ENCODE data around the gene PABPN1L. TPM values are rescaled to one million over a fixed set of nuclear protein-coding genes. Genes with fewer than 3 reads are reported as not detected.

The PABPN1L gene
- total and polyA plus RNA-seq, 12 donors = 0.22 to 3.3 (median 0.62) TPM; not detected in 4

GRCh38 chr16:88913870-88914269, 47.4 kb upstream of the PABPN1L start:
- Histone ChIP-seq H3K27me3 (no peaks in the 10 kb centered on the region), H3K27ac (no peak overlapping the region), H3K36me3 (replicated peaks in 1 of 2) (no peaks in the 10 kb centered on the region), H3K9me3 (replicated peaks in 1 of 3) (no peaks in the 10 kb centered on the region), H3K4me3 (no peak overlapping the region), H3K4me1 (replicated peaks in 1 of 2) (peaks cover 0 to 5% of the 10 kb centered on the region in 2 donors)
- 94 to 98% (median 96%) methylated on average over 11 to 13 of the region's 13 CpGs for WGBS, 4 donors
- intact Hi-C loops (cut with DNase I) = no loop called here
- TF ChIP-seq CTCF (IDR thresholded peaks at IDR 0.05) = no peak
- TF ChIP-seq POLR2A (IDR thresholded peaks at IDR 0.05) = no peak
- no peak for DNase-seq

- intact Hi-C loops (cut with DNase I) = no loop called here
- Histone ChIP-seq H3K27ac (no peak overlapping the region), H3K27me3 (no peaks in the 10 kb centered on the region), H3K36me3 (replicated peaks in 1 of 2) (no peaks in the 10 kb centered on the region), H3K4me3 (no peak overlapping the region), H3K4me1 (replicated peaks in 1 of 2) (peaks cover 0 to 5% of the 10 kb centered on the region in 2 donors), H3K9me3 (replicated peaks in 1 of 3) (no peaks in the 10 kb centered on the region)
- TF ChIP-seq POLR2A (IDR thresholded peaks at IDR 0.05) (no peak), CTCF (IDR thresholded peaks at IDR 0.05) (no peak)
- no peak for DNase-seq
- WGBS, 4 donors = 93 to 95% (median 93%) methylated on average over 4 to 16 of the region's 16 CpGs
These were observed 46.6 kb upstream of the PABPN1L start for GRCh38 chr16:88913001-88913612.

GRCh38 chr16:88912556-88912955, 46.1 kb upstream of the PABPN1L start:
- DNase-seq = no peak
- 79 to 86% (median 85%) methylated on average over 9 to 15 of the region's 15 CpGs for WGBS, 4 donors
- intact Hi-C loops (cut with DNase I) = no loop called here
- Histone ChIP-seq H3K9me3 (replicated peaks in 1 of 3) (no peaks in the 10 kb centered on the region), H3K27me3 (no peaks in the 10 kb centered on the region), H3K27ac (no peak overlapping the region), H3K36me3 (replicated peaks in 1 of 2) (no peaks in the 10 kb centered on the region), H3K4me3 (no peak overlapping the region), H3K4me1 (replicated peaks in 1 of 2) (peaks cover 0 to 5% of the 10 kb centered on the region in 2 donors)
- TF ChIP-seq CTCF (IDR thresholded peaks at IDR 0.05) (no peak), POLR2A (IDR thresholded peaks at IDR 0.05) (no peak)

- peaks cover 0 to 5% of the 10 kb centered on the region in 2 donors for H3K4me1 ChIP-seq (replicated peaks in 1 of 2)
- TF ChIP-seq CTCF (IDR thresholded peaks at IDR 0.05) (no peak), POLR2A (IDR thresholded peaks at IDR 0.05) (no peak)
- no peak overlapping the region for H3K4me3 ChIP-seq
These were observed 45.5 kb upstream of the PABPN1L start for GRCh38 chr16:88911946-88912310.

More at GRCh38 chr16:88911946-88912310, 45.5 kb upstream of the PABPN1L start:
- 83 to 100% (median 91%) methylated on average over 1 to 16 of the region's 16 CpGs for WGBS, 4 donors
- H3K27ac ChIP-seq = no peak overlapping the region
- DNase-seq = no peak
- H3K36me3 ChIP-seq (replicated peaks in 1 of 2) = no peaks in the 10 kb centered on the region
- intact Hi-C loops (cut with DNase I) = no loop called here
- H3K27me3 ChIP-seq = no peaks in the 10 kb centered on the region
- H3K9me3 ChIP-seq (replicated peaks in 1 of 3) = no peaks in the 10 kb centered on the region

All from adrenal gland (tissue), 12 donors.